Fibroblast of skin of left quadriceps (primary cell): ENCODE data around the gene NR2C2AP.
"Not testable (repeated sequence)": the region's sequence is repeated elsewhere in the genome, so short reads cannot be mapped to it uniquely, and the experiment has no call there.

ENCODE experiments used
- DNase-seq, 2 experiments: peaks; one replicate each; pipeline ENCODE4 v3.0.0-alpha.2; 2013; ENCODE audit warnings: low read depth in 2 of 2

Gene NR2C2AP

DNA sequence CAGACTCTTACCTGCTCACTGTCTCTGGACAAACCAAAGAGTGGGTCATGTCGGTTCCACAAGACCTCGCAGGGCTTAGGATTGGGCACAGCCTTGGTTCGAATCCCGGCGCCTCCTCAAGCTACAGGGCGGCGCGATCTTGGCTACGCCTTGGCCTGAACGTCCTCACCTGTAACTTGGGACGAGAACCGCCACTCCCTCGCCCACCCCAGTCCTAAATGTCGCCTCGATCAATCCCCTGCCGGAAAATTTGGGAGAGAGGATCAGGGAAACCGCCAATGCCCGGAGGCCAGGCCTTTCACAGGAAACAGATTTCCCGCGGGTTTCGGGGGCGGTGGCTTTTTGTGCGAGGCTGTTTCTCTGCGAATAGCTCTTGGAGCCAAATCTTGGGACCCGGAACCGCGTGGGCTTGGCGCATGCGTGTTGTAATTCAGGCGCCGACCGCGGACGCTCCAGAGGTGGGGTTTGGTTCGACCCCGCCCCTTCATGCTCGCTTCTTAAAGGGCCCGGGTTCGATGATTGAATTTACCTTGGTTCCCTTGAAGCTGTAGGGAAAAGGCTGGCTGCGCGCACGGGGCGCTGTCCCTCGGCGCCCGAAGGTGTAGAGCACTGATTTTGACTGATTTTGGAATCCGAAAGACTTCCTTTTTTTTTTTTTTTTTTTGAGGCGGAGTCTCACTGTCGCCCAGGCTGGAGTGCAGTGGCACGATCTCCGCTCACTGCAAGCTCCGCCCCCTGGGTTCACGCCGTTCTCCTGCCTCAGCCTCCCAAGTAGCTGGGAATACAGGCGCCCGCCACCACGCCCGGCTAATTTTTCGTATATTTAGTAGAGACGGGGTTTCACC, at the start of gene NR2C2AP:
TSS of gene NR2C2AP (minus strand) at position 403 of the 845 bp plus-strand sequence. CDS start at position 49, 354 bp downstream.
- peak; percentile 68 to 69 for DNase-seq

DNA sequence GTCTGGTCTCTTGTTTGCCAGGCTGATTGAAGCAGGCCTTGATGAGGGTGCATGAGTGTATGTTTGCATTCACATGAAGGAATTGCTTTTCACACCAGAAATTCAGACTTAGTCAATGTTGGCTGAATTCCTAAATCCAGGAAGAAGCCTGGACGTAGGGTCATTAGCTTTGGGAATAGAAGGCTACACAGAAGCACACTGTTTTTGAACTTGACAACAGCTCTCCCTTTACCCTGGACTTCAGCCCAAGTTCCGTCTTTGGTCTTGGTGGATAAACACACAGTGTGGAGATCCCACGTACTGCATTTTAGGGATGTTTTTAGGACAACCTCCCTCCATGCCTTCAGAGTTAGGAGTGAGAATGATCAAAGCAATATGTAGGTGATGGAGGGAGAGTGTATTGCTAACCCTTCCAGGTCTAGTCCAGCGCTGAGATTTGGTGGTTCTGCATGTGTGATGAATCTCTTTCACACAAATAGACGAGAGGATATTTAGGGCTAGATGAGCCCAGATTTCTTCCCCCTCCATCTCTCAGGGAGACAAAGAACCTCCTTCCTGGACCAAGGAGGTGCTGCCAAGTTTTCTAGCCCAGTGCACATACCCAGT, 47.1 kb upstream of the NR2C2AP start:
- no peak for DNase-seq

DNA sequence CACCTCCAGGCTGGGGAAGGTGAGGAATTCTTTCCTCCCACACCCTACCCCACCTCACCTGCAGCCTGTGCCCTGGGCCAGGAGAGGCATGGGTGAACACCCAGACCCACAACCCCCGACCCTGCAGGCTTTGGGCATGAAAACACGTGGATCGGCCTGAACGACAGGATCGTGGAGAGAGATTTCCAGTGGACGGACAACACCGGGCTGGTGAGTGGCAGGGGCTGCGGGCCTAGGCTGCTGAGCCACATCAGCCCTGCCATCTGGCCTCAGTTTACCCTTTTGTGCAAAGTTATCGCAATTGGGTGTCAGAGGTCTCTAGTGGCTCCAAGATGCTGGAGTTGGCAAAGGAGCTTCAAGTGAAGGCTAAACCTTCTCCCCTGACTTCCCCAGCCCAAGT, 37.3 kb upstream of the NR2C2AP start:
- no peak for DNase-seq

GRCh38 chr19:19239675-19240074, 36.5 kb upstream of the NR2C2AP start:
- no peak for DNase-seq

DNA sequence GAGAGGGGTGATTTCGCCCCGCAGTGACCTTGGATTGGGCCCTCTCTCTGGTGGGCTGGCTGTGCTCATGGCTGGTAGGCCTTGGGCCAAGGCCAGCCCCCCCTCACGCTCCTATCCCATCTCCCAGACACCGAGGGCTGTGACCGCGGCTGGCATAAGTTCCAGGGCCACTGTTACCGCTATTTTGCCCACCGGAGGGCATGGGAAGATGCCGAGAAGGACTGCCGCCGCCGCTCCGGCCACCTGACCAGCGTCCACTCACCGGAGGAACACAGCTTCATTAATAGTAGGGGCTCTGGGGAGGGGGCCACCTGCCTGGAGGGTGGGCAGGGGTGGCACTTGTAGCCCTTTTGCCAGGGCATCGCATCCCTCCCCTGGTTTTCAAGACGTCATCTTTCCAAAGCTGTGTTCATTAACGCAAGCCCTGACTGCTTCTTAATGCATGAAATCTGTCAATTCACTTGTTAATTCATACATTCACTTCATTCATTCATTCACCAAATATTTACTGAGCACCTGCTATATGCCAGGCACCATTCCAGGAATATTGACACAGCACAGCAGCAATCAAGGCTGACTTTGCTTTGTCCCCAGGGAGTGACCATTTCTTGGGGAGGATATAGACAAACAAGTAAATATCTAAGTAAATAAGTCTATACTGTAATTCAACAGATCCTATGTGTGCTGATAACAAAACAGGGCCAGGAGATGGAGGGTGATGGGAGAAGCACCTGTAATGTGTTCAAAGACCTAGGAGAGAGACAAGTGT, 35.1 kb upstream of the NR2C2AP start:
- DNase-seq, result no peak

DNA sequence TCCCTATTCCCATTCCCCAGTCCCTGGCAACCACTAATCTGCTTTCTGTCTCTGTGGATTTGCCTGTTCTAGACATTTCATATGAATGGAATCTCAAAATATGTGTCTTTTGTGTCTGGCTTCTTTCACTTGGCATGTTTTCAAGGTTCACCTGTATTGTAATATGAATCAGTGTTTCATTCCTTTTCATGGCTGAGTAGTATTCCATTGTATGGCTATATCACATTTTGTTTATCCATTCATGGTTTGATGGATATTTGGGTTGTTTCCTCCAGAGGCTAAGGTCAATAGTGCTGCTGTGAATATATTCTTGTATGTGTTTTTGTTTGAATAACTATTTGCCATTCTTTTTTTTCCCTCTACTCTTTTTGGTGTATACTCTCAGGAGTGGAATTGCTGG, 33.0 kb upstream of the NR2C2AP start:
- no peak for DNase-seq

GRCh38 chr19:19234220-19234816, 31.1 kb upstream of the NR2C2AP start:
- no peak for DNase-seq

- DNase-seq, result no peak
These were observed 29.1 kb upstream of the NR2C2AP start for GRCh38 chr19:19232261-19232721.

DNA sequence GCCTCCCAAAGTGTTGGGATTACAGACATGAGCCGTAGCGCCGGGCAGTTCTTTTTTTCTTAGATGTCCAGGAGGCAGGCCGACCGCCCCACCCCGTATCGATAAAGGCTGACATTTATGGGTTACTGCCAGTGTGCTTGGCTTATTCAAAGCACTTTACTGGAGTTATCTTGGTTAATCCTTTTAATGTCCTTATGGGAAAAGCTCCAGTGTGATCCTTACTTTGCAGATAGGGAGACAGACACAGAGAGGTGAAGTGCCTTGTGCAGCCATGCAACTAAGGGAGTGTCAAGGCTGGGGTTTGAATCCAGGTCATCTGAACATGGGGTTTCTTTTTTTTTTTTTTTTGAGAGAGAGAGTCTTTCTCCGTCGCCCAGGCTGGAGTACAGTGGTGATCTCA, 27.8 kb upstream of the NR2C2AP start:
- no peak for DNase-seq

GRCh38 chr19:19229701-19230100, 26.5 kb upstream of the NR2C2AP start:
- no peak for DNase-seq

DNA sequence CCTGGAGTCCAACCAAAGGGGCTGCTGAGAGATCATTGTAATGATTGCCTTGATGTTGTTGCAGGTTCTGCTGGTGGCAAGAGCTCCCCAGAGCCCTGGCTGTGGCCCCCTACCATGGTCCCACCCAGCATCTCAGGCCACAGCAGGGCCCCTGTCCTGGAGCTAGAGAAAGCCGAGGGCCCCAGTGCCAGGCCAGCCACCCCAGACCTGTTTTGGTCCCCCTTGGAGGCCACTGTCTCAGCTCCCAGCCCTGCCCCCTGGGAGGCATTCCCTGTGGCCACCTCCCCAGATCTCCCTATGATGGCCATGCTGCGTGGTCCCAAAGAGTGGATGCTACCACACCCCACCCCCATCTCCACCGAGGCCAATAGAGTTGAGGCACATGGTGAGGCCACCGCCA, 24.0 kb upstream of the NR2C2AP start:
- DNase-seq, result no peak

- no peak for DNase-seq
These were observed 23.4 kb upstream of the NR2C2AP start for GRCh38 chr19:19226663-19227062.

DNA sequence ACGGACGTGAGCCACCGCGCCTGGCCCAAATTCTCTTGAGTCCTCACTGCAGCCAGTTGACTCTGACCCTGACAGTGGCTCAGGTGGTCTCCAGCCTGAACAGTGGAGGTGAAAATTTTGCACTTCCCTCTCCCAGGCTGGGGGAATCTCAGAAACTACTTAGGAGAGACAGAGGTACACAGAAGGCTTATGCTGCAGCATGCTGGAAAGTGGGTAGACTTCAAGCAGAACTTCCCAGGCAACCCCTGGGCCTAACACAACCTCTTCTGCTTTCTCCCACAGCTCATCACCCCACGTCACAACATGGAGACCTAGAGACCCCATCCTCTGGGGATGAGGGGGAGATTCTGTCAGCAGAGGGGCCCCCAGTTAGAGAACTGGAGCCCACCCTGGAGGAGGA, 23.0 kb upstream of the NR2C2AP start:
- no peak for DNase-seq

DNA sequence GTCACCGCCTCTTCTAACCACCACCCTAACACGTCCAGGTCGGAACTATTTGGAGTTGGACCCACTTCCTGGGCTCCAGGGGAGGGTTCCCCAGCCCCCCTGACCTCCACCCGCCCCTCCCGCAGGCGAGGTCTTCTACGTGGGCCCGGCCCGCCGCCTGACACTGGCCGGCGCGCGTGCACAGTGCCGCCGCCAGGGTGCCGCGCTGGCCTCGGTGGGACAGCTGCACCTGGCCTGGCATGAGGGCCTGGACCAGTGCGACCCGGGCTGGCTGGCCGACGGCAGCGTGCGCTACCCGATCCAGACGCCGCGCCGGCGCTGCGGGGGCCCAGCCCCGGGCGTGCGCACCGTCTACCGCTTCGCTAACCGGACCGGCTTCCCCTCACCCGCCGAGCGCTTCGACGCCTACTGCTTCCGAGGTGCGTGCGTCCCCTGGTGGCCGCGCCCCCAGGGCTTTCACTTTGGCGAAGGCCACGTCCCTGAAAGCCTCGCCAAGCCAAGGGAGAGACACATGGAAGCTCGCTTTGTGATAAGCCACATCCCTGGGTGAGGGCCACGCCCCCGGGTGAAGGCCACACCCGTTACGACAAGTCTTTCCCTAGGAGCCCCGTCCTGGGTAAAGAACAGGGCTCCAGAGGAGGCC, 21.8 kb upstream of the NR2C2AP start:
- peak; percentile 12 to 15 for DNase-seq

DNA sequence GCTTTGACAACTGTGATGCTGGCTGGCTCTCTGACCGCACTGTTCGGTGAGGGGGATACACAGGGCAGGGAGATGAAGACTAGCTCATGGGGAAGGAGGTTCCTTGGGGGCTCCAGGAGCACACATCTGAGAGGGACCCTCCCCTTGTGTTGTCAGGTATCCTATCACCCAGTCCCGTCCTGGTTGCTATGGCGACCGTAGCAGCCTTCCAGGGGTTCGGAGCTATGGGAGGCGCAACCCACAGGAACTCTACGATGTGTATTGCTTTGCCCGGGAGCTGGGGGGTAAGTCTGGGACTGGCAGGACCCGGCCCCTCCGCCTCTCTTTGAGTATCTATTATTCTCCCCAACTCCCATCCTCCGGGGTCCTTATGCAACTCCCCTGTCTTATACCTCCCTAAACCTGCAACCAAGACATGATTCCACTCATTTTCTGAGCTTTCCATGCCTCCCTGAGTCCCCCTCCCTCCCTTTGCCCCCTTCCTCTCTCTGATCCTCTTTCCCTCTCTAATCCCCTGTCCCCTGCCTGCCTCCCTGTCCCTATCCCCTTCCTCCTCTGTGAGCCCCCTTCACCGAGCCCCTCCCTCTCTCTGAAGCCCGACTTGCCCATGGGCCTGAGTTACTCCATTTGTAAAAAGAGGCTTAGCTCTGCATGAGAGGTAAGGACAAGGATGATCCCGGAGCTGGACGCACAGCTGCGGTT, 21.1 kb upstream of the NR2C2AP start:
- no peak for DNase-seq

DNA sequence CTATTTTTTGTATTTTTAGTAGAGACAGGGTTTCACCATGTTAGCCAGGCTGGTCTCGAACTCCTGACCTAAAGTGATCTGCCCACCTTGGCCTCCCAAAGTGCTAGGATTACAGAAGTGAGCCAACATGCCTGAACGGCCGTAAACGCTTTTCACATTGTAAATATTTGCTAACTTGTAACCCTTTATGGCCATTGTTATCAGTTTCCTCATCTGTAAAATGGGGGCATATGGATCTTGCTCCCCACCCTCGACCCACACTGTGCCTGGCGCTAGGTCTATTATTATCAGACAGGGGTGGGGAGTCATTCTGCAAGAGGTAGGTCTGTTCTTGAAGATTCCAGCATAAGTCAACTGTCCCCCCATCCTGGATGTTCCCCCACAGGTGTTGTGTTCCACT, 20.4 kb upstream of the NR2C2AP start:
- no peak for DNase-seq

GRCh38 chr19:19223060-19223459, 19.8 kb upstream of the NR2C2AP start:
- DNase-seq, result no peak

- DNase-seq, result not testable (repeated sequence)
These were observed 17.8 kb upstream of the NR2C2AP start for GRCh38 chr19:19221000-19221399.

DNA sequence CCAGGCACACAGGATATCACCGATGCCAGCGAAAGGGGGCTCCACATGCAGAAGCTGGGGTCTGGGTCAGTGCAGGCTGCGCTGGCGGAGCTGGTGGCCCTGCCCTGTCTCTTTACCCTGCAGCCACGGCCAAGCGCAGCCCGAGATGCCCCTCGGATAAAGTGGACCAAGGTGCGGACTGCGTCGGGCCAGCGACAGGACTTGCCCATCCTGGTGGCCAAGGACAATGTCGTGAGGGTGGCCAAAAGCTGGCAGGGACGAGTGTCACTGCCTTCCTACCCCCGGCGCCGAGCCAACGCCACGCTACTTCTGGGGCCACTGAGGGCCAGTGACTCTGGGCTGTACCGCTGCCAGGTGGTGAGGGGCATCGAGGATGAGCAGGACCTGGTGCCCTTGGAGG, 15.7 kb upstream of the NR2C2AP start:
- no peak for DNase-seq

GRCh38 chr19:19217099-19217498, 13.9 kb upstream of the NR2C2AP start:
- DNase-seq, result no peak

DNA sequence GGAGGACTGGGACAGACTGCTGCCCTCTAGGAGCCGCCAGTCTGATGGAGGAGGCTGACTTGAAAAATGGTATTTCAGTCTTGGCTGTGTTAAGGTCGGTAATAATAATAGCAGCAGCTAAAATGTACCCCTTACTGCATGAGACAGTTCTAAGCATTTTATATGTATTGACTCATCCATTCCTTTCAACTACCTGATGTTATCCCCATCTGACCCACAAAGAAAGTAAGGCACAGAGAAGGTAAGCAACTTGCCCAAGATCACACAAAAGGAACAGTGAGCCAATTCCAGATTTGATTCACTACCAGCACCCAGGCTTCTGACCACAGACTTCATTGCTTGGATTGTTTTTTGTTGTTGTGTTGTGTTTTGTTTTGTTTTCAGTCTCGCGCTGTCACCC, 12.6 kb upstream of the NR2C2AP start:
- DNase-seq, result no peak
